ENCODE results near the gene PTPRD.

Gene PTPRD

DNA sequence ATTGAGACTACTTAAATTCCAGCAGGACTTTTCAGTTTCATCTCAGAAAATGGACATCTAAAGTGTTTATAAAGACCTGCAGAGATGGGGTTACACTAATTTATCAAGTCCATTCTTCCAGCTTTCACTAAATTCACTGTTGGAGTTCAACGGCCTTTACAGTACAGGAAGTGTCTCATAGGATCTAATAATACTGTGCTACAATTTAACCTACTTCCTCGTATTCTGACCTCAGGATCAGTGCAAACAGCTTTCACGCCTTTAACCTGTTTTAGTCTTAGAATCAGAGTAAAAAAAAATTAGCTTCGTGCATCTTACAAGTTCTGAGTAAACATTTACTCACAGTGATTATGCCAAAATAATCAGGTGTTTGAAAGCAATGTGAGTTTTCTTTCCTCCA is 2180.6 kb downstream of the PTPRD start:
- no peak overlapping the region for H3K4me3 ChIP-seq (ENCODE audit: low read length)
- DNase-seq (ENCODE audit: low read depth, low spot score) = no peak

DNA sequence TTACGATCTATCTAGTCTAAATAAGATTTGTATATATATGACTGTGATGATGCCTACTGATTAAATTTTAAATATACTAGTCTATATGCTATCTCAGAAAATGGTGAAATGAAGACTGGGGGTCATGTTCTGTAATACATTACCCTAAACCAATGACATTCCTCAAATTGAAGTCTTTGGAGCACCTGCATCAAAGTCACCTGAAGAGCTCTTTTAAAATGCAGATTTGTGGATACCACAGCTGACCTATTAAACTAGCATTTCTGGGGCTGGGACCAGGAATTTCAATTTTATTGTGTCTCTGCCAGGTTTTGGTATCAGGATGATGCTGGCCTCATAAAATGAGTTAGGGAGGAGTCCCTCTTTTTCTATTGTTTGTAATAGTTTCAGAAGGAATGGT is 2181.3 kb downstream of the PTPRD start:
- no peak overlapping the region for H3K4me3 ChIP-seq (ENCODE audit: low read length)

DNA sequence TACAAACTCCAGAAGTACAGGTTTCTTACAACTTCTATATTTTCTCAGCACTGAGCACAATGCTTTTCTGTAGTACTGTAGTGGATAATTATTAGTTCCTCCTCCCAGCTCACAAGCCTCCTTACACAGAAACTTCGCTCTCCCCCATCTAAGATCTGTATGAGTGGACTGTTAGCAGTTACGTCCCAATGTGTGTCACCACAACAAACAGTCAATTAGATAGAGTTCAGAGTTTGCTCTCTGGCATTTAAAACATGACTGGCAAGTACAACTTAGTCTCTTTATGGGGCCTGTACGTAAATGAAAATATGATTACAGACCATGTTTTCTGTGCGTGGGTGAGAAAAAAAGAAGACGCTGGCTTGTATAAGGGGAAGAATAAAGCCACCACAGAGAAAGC is 2181.9 kb downstream of the PTPRD start:
- no peak for DNase-seq (ENCODE audit: low read depth, low spot score)
- no peak overlapping the region for H3K4me3 ChIP-seq (ENCODE audit: low read length)

More for the DNA sequence above, 2181.3 kb downstream of the PTPRD start:
- no peak for DNase-seq (ENCODE audit: low read depth, low spot score)

DNA sequence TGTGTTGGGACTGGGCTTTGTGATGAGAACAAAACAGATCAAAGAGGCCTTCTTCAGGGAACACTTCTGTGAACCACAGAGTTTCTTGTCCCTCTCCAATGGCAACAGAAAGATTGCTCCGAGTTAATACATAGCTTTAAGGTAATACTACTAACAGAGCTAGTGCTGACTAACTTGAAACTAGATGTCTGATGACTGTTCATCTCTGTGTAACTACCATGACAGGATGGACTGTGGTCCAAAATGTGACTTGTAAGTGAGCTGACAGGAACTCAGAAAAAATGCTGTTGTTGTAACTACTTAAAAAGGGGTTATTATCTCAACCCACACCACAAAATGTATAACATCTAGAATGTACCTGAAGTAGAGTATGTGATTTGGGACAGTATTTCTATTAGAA is 2183.0 kb downstream of the PTPRD start:
- no peak overlapping the region for H3K4me3 ChIP-seq (ENCODE audit: low read length)
- DNase-seq (ENCODE audit: low read depth, low spot score) = no peak

DNA sequence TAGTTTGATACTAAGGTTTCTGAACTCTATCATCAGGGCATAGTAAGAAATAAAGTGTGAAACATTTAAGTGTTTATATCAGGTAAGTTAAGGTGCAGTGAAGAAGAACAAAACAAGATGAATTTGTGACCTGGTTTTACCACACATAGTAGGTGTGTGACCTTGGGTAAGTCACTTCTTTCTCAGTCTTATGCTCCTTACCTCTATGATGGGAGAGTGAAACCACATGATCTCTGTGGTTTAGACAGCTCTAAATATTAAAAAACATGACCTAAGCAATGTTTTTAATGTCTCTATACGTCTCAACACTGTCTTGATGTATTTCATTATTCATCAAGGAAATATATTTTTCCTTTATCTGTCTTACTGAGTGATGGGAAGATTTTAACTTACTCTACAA is 2183.6 kb downstream of the PTPRD start:
- no peak overlapping the region for H3K4me3 ChIP-seq (ENCODE audit: low read length)
- DNase-seq (ENCODE audit: low read depth, low spot score) = no peak

DNA sequence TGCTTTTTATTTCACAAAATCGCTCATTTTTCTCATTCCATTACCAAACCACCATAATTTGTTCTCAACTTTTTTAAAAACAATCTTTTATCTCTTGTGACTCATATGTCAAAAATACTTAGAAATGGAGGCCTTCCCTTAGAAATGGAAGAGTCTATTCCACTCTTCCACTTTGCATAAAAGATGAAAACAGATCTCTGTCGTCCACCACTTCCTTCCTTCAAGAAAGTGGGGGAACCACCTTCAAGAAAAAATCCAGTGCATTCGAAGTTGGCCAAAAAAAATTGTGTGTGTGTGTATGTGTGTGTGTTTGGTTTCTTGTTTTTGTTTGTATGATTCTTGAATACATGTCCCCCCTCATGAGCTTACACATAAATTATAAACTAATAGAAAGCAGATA is 2184.4 kb downstream of the PTPRD start:
- no peak for DNase-seq (ENCODE audit: low read depth, low spot score)
- no peak overlapping the region for H3K4me3 ChIP-seq (ENCODE audit: low read length)

DNA sequence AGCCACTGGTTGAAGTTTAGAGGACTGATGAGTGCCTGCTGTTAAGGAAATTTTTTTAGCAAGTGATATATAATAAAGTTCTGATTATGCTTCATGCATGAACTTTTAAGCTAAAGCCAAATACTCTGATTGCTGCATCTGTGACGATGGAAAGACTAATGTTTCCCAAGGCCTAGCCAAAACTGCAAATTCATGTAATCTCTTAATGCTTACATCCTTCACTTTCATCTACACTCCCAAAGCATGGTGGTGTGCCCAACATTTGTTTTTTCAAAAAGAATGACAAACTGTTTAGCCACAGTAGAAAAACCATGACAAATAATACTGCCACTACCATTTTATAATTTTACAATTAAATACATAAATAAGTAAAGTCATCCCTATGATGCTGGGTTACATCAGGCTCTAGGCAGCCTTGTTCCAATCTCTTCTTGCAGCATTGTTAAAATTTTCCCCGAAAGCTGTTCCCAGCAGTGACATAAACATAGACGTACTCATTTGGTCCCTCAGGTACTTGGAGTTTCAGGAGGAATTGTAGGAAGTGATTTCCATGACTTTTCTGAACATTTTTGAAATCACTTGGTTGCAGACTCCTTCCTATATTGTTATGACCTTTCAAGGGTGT is 2187.9 kb downstream of the PTPRD start:
- no peak for DNase-seq (ENCODE audit: low read depth, low spot score)
- no peak overlapping the region for H3K4me3 ChIP-seq (ENCODE audit: low read length)

DNA sequence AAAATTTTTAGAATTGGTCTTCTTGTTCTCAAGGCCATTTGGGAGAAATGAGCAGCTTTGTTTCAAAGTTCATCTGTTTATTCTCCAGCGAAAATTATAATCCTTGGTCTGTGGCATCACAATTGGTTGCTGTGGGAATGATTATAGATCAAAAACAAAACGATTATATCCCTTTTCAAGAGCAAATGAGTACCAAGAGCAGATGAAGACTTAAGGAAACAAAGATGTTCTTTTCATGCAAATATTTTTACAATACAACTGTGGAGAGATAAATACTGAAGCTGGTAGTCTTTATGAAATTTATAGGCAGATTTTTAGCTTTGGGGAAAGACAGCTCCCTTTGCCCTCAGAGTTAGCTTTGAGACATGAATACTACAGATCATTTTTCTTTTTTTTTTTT is 2192.4 kb downstream of the PTPRD start:
- DNase-seq (ENCODE audit: low read depth, low spot score) = no peak
- H3K4me3 ChIP-seq (ENCODE audit: low read length) = no peak overlapping the region

DNA sequence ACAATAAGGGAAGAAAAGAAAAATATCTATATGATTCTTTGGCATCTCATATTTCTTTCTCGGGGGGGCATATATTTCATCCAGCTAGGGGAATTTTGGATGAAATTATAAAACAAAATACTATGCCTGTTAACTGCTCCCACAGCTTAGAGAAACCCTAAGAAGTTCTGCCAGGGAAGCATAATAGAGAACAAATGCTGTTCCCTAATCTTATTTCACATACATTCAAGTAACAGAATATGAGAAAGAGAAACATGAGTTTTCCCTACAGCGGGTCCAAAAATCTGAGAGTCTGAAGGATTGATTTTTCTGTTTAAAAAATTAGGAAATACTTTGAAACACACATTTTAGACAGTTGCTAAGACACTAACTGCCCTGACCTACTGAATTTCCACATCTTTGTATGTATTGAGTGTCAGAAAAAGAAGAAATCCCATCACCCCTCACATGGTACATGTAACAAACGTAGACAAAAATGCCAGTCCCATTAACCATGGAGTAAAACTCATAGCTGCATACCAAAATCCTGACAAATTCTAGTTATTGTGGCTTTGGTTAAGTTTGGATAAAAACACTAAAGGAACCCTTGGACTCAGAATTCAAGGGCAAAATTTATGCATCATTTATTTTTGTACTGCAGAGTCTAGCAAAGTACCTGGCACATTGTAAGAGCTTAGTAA is 2193.1 kb downstream of the PTPRD start:
- no peak for DNase-seq (ENCODE audit: low read depth, low spot score)
- H3K4me3 ChIP-seq (ENCODE audit: low read length) = no peak overlapping the region

DNA sequence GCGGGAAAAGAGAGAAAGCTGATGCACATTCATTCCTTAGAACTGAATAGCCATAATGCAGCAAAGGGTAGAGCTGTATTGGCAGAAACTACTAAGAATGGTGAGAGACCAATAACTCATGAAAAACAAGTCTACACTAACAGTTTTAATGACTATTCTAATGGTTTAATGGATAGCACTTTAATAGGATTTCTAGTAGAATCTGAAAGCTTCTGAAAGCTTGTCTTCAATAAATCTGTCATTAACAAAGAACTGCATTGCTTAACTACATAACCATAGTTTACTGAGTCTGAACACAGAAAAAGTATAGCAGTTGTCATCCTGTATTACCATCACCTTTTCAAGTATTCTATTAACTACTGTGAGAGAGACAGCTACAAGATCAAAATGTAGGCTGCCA is 2195.5 kb downstream of the PTPRD start:
- DNase-seq (ENCODE audit: low read depth, low spot score) = no peak
- no peak overlapping the region for H3K4me3 ChIP-seq (ENCODE audit: low read length)

DNA sequence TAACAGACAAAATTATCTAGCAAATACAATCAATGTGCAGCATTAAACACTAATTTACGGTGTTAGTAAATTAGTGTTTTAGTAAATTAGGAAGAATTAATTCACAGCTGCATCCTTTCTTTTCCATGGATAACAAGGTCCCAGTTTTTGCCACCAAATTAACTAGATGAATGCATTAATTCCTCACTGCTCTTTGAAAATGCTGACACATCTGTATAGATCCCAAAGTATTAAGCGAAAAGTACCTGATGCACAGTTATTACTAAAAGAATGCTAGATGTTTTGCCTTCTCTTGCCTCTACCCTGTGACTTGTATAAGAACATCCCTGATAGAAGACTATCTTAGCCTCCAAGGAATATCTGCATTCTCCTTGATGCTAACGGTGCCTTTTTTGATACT is 2200.5 kb downstream of the PTPRD start:
- DNase-seq (ENCODE audit: low read depth, low spot score) = no peak
- no peak overlapping the region for H3K4me3 ChIP-seq (ENCODE audit: low read length)

DNA sequence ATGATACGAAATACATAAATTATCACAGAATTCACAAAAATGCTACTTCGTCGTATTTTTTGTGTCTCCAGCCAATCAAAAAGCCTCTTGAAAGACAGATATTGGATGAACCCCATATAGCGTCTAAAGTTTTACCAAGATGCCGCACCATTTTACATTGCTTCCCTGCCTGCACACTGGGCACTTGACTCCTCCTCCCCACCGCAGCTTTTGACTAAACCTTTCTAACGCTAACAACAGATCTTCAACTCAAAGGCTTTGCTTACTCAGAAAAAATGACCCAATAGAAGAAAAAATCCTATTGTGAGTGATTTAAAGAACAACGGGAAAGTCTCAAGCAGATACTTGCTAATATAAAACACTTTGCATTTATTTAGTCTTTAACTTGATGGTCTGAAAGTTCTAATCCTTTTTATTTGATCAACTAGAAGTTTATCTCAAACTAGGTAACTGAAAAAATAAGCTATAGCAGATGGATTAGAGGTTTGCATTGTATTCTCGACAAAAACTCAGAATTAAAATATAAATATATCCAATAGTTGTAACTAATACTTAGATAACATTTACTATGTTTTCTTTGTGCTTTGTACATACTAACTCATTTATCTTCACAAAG is 2204.1 kb downstream of the PTPRD start:
- H3K4me3 ChIP-seq (ENCODE audit: low read length) = no peak overlapping the region

DNA sequence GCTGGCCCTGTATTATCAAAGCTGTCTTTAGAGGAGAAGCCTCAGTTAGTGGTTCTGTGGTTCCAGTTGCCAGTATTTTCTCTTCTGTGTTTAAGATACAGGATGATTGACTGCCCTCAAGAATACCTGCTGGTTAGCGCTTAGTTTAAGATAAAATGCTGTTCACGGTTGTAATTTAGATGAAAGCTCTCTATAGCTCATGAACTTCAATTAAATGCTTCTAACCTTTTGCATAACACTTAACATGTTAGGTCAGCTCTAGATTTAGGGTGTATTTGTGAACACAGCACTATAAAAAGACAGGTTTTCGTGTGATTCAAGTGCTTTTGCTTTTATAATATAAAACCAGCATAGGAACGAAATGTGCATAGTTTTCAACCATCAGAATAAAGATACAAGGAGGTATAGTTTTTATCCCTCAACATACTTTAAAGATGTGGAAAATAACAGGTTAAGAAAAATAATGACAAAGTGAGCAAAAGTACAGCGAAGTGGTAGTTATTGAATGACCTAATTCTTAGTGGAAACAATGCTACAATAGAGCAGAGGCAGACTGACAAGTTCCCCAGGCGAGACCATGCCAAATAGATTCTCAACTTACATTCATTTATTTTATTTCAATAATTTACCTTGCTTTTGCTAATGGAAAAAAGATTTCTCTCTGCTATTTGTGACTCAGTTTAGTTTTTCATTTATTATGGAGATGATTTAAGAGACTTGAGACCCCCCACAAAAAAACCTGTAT is 2210.7 kb downstream of the PTPRD start:
- H3K4me3 ChIP-seq (ENCODE audit: low read length) = no peak overlapping the region
- no peak for DNase-seq (ENCODE audit: low read depth, low spot score)

More for the DNA sequence above, 2204.1 kb downstream of the PTPRD start:
- DNase-seq (ENCODE audit: low read depth, low spot score) = no peak

DNA sequence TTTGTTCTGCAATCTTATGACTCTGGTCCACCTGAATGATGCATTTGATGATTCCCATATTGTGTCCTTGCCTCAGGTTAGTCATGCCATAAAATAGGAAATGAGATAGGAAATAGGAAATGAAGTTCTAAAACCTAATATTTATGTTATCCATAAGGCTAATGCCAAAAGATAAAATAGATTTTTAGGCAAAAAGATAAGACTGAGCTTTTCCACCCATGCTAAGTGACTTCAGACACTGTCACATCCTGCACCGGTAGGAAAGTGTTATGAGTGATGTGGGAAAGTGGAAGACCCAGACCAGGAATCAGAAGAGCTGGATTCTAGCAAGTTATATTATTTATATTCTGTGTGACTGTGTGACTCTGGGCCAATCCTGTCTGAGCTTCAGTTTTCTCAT is 2212.4 kb downstream of the PTPRD start:
- H3K4me3 ChIP-seq (ENCODE audit: low read length) = no peak overlapping the region
- DNase-seq (ENCODE audit: low read depth, low spot score) = no peak

DNA sequence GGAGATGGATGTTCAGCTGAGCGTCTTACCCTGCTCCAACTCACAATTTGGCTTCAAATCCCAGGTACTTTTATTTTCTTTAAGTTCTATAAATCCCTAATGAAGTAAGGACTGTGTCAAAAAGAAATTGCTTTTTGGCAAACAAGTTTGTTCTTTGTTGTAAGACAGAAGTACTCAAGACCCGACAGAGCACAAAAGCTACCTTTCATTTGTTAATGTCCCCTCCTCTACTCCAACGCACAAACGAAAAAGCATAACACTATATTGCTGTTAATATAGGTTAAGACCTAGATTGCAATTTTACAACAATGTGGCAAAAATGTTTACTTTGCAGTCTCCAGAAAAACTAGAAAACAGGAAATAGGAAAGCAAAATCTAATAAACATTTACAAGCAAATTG is 2217.8 kb downstream of the PTPRD start:
- no peak for DNase-seq (ENCODE audit: low read depth, low spot score)
- H3K4me3 ChIP-seq (ENCODE audit: low read length) = no peak overlapping the region

DNA sequence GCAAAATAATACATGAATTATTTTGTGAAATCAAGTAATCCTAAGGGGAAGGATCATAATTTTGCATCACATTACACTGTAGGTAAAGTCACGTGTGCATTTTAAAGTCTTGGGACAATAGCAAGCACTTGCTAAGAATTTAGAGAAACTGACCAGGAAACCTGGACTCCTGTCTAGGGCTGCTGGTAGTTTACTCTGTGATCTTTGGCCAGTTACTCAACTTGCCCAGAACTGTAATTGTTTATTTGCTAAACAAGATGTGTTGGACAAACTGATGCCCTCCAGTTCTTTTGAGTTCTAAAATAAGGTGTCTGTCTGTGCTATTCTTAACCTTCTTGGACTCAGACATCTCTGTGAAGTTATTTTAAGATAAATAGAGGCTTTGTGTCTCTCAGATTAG is 2218.5 kb downstream of the PTPRD start:
- H3K4me3 ChIP-seq (ENCODE audit: low read length) = no peak overlapping the region
- DNase-seq (ENCODE audit: low read depth, low spot score) = no peak

DNA sequence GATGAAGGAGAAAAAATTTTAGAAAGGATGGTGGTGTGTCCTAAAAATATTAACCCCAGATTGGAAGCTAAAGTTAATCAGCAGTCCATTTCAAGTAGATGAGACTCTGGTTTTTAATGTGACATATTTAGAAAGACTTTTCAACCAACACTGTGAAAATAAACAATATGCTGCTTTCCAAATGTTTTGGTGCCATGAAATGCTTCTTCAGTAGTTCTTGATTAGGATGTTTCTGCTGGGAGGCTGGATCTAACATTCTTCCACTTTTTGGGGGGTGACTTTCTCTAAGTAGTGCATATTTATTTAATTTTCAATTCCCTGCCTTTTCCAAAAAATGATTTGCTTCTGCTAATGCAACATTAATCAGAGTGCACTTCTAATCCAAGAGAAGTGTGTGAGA is 2219.9 kb downstream of the PTPRD start:
- DNase-seq (ENCODE audit: low read depth, low spot score) = no peak
- no peak overlapping the region for H3K4me3 ChIP-seq (ENCODE audit: low read length)

DNA sequence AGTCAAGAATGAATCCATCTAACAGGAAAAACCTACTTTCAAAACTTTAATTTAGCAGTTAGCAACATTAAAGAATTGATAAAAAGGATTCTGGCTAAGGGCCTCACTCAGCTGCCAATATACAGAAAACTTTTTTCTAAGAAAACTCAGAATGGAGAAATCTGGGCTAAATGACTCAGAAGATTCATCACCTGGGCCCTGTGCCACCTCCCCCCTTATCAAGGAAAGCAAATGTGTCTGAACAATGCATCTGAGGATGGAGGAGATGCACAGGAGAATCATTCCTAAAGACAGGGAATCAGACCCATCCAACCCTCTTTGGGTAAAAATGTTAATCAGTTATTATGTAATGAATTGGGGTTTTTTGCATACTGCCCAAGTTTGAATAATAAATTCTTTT is 2221.2 kb downstream of the PTPRD start:
- no peak overlapping the region for H3K4me3 ChIP-seq (ENCODE audit: low read length)
- DNase-seq (ENCODE audit: low read depth, low spot score) = no peak

DNA sequence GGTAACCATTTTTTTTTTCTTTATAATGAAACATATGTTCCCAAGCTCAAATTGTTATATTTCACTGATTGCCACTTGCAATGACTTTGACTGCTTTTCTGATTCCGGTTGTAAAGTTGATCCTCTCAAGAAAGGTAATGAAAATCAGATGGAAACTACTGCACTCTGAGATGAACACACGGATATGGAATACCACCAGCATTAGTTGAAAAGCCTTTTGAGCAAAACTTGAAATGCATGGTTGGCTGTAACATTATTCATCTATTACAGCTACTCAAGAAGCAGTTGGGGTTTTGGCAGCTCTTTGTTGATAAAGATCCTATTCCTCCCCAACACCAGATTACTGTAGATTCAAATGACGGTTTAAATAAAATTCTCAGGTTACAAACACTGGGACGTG is 2221.7 kb downstream of the PTPRD start:
- no peak overlapping the region for H3K4me3 ChIP-seq (ENCODE audit: low read length)
- DNase-seq (ENCODE audit: low read depth, low spot score) = no peak

DNA sequence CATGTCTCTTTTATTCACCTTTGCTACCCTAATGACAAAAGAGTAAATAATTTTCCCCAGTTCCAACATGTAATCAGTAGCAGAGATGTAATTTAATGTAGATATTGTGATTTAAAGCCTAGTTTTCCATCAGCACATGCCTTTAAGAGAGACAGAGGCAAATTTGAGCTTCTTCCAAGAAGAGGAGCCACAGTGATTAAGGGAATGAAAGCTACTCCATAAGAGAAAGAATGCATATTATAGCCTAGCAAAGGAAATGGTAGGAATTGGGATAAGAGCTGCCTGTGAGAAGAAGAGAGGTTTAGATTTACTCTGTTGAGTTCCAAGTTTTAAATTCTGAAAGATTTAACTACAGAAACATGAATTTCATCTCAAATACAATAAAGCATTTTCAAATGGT is 2222.2 kb downstream of the PTPRD start:
- no peak for DNase-seq (ENCODE audit: low read depth, low spot score)
- no peak overlapping the region for H3K4me3 ChIP-seq (ENCODE audit: low read length)
